Measurements from ENCODE around the gene GPM6B. TPM values are rescaled to one million over a fixed set of nuclear protein-coding genes. Genes with fewer than 3 reads are reported as not detected.

Gene GPM6B
- total RNA-seq, 2 experiments from 2014 or later = not detected

DNA sequence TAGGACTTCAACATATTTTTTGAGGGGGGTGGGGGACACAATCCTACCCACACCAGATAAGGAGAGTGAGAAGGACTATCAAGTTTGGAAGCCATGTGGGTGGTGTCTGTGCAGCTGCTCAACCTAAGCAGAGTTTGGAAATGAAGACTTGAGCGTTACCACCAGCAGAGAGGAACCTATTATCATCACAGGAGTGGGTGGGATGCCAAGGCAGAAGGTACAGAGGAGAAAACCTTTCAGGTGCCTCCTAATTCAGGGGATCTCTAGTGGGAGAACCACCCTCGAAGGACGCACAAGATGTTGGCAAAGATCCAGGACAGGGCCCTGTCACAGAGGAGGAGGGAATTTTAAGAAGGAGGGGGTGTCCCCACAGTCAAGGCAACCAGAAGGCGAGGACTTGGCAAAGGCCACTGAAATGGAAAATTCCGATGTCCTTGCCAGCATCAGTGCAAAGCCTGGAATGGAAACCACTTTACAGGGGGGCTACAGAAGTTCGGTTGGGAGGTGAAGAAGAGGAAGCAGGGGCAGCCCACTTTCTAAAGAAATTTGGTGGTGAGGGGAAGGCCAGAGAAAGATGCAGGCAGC lies 8.4 kb upstream of the GPM6B start:
- CTCF ChIA-PET = no interaction called here
- POLR2A ChIA-PET = no interaction called here

DNA sequence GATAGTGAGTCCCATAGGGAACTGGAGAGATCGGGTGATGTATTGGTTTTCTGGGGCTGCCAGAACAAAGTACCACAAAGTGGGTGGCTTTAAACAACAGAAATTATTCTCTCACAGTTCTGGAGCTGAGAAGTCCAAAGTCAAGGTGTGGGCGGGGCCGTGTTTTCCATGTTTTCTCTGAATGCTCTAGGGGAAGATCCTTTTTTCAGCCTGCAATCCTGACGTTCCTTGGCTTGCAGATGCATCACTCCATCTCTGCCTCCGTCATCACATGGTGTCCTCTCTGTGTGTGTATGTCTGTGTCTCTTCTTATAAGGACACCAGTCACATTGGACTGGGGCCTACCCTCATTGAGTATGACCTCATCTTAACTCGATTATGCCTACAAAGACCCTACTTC lies 7.9 kb upstream of the GPM6B start:
- ChIA-PET CTCF (no interaction called here), POLR2A (no interaction called here)

DNA sequence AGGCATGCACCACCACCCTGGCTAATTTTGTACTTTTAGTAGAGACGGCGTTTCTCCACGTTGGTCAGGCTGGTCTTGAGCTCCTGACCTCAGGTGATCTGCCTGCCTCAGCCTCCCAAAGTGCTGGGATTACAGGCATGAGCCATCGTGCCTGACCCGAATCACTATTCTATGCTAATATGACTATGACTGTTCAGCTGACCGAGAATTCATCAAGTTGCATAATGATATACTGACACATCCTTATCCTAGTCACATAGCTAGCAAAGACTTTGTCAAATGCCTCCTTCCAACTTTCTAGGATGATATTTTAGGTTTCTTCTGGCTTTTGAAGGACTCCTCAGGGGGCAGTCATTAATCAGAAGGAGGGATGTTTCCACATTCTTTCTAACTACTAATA lies 4.8 kb upstream of the GPM6B start:
- CTCF ChIA-PET = no interaction called here
- POLR2A ChIA-PET = no interaction called here

DNA sequence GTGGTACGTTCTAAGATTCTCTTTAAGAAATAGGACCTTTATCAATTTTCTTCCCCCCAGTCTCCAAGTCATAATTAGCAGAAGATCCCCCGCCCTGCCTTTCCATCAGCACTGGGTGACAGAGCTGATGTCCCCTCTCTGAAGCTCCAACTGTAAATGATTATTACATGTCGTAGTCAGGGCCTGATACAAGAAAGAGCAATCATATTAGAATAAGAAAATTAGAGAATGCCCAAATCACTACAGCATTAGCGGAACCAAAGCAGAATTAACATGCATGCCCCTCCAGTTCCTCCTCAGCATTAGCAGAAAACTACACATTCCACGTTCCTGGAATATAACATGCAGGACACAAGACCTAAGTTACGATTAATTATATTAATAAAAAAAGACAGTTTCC lies 717 bp downstream of the GPM6B start:
- ChIA-PET CTCF (no interaction called here), POLR2A (no interaction called here)

DNA sequence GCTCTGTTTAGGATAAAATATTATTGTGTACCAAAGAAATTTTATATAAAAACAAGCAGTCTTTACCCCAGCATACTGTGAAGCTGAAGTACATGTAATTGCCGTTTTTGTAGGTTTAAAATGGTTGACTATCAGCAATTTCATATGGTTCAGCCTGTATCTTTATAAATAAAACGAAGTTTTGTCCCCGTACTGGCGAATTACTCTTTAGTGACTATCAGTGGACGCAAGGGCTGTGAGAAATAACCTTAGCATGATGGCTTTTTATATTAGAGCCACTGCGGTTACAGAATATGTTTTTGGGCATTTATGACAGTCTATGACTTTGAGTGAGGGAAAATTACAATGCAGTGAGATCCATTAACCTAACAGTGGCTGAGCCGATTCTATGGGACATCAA lies 1.2 kb downstream of the GPM6B start:
- POLR2A ChIA-PET = no interaction called here
- CTCF ChIA-PET = no interaction called here

DNA sequence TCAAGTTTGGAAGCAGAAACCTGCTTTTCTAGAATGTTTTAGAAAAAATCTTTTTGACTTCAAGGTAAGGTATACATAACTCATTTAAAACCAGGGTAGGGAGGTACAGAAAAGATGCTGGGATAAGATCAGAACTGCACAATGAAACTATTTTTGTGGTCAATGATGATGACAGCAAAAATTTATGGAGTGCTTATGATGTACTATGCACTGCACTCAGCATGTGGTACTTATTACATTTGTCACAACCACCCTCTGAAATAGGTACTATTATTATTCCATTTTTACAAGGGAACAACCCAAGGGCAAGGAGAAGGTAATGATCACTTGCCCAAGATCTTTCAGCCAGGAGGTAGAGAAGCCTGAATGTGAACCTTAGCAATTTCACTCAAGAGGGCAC lies 8.0 kb downstream of the GPM6B start:
- POLR2A ChIA-PET = no interaction called here
- CTCF ChIA-PET = no interaction called here

DNA sequence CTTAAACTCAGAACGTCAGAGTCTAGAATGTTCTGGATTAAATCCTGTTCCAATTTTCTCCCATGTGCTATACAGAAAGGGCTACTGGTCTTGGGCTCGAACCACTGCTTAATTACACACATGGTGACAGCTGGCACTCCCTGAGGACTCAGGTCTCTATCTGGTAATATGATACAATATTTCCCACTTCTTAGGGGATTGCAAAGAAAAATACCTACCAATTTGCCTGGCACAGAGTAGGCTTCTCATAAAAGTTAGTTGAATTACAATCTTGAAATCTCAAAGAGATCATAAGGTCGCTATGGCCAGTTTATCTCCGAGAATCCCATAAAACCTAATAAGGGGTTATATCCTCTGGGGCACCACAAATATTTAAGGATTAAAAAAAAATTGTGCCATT lies 8.6 kb downstream of the GPM6B start:
- CTCF ChIA-PET = no interaction called here
- POLR2A ChIA-PET = no interaction called here

DNA sequence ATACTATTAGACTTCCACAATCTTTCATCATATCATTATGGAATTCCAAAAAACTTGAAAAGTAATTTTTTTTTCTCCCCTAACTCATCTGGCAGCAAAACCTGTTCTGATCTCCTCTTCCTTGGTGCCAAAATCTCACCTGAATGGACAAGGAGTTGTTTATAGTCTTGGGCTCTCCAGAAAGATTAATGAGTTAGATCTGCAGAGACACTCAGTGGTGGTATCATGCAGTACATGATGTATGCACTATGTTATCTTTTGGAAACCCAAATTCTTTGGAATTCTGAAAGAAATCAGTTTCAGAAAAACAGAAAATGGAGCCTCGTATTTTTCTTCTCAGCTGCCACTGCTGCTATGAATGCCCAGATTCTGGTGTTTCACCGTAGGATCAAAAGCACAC lies 11.7 kb downstream of the GPM6B start:
- CTCF ChIA-PET = no interaction called here

DNA sequence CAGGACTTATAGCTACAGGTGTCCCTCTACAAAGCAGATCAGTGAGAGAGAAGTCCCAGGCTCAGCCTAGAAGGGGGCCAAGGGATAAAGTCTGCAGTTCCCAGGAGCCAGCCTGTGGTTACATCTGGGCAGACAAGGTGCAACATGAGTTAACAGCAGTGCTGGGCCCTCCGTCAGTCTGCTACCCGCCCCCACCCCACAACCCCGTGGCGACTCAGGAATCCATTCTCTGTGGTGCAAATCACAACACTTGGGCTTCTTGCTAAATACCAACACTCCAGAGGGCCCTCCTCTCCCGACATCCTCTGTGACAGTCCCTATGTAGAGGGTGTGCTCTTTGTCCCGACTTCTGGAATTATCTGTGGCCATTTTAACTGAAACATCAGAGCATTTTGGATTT lies 13.8 kb downstream of the GPM6B start:
- ChIA-PET POLR2A (no interaction called here), CTCF (no interaction called here)

More for the DNA sequence above, 11.7 kb downstream of the GPM6B start:
- POLR2A ChIA-PET = no interaction called here

DNA sequence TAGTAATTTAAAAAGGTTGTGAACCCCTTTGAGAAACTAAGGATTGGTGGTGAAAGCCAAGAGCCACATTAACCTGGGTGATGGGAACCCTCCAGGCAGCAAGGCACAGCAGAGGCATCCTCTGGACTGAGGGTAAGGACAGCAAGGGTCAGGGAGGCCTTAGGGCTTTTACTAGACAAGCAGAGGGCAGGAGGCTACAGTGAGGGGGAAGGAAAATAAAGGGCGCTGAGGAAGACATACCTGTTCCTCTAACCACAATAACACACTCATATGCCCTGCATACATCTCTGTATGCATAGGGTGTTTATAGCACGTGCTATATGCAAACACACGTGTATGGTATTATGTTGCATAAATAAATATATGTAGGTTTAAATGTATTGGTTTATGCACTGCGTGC lies 18.7 kb downstream of the GPM6B start:
- ChIA-PET POLR2A (no interaction called here), CTCF (no interaction called here)

DNA sequence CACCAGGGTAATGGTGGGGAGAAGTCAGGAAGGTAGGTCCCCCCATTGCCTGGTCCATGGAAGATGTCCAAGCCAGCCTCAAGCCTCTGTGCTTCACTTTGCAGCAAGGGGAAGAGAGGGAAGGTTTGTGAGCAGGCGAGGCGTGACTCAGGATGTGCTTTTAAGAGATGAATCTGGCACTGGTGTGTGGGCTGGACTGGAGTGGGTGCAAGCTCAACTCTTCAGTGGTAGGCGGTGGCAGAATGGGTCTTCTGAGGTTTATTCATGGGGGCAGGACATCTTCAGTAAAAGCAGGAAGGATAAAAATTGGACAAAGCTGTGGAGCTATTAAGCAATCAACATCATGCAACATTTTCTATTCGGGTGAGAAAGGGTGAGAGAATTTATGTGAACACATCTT lies 19.4 kb downstream of the GPM6B start:
- ChIA-PET CTCF (no interaction called here), POLR2A (no interaction called here)

DNA sequence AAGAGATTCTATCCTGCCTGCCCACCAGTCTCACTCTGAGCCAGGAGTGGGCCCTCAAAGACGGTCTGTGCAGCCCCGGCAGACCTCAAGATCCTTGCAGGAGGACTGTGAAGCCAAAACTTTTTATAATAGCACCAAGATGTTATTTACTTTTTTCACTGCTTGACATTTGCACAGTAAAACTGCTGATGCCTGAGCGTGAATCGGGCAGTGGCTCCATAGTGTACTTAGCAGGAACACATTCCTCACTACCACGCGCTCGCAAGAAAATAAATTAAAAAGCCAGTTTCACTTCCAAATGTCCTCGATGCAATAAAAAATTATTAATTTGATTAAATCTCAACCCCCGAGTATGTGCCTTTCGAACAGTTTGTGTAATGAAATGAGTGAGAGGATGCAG lies 22.5 kb downstream of the GPM6B start:
- CTCF ChIA-PET = no interaction called here

DNA sequence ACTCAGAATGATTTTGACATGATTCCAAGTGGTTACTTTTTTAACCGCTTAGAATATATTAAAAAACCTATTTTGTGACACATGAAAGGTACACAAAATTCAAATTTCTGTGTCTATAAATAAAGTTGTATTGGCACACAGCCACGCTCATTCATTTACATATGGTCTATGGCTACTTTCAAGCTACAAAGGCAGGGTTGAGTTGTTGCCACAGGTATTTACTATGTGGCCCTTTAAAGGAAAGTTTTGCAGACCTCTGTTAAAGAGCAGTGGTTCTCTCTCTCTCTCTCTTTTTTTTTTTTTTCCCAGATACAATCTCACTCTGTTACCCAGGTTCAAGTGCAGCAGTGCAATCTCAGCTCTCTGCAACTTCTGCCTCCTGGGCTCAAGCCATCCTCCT lies 23.0 kb downstream of the GPM6B start:
- ChIA-PET POLR2A (no interaction called here), CTCF (no interaction called here)

More for the DNA sequence above, 22.5 kb downstream of the GPM6B start:
- POLR2A ChIA-PET = no interaction called here

DNA sequence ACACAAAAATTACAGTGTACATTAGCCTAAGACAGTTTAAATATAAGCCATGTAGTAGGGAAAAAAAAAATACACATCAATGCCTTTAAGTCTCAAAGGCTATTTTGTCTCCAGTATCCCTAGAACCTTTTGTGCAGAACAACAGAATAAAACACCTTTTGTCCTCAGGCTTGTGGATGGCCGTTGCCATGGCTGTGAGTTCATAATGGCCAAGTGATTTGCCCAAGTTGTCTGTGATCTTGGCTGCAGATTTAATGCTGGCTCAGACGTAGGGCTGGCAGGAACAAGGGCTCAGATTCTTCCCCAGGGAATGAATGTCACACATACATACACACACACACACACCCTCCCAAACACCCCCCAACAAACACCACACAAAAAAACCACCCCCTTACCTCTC lies 25.3 kb downstream of the GPM6B start:
- CTCF ChIA-PET = no interaction called here
- POLR2A ChIA-PET = no interaction called here

DNA sequence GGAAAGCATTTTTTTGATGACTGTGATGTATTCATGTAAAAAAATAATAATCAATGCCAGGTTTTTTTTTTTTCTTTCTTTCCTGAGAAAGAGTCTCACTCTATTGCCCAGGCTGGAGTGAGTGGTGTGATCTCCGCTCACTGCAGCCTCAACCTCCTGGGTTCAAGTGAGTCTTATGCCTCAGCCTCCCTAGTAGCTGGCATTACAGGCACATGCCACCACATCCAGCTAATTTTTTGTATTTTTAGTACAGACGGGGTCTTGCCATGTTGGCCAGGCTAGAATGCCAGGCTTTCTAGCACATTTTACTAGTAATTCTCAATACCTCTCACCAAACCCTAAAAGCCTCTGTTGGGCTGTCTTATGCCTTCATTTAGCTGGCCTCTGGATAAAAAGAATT lies 25.7 kb downstream of the GPM6B start:
- CTCF ChIA-PET = no interaction called here
- POLR2A ChIA-PET = no interaction called here

DNA sequence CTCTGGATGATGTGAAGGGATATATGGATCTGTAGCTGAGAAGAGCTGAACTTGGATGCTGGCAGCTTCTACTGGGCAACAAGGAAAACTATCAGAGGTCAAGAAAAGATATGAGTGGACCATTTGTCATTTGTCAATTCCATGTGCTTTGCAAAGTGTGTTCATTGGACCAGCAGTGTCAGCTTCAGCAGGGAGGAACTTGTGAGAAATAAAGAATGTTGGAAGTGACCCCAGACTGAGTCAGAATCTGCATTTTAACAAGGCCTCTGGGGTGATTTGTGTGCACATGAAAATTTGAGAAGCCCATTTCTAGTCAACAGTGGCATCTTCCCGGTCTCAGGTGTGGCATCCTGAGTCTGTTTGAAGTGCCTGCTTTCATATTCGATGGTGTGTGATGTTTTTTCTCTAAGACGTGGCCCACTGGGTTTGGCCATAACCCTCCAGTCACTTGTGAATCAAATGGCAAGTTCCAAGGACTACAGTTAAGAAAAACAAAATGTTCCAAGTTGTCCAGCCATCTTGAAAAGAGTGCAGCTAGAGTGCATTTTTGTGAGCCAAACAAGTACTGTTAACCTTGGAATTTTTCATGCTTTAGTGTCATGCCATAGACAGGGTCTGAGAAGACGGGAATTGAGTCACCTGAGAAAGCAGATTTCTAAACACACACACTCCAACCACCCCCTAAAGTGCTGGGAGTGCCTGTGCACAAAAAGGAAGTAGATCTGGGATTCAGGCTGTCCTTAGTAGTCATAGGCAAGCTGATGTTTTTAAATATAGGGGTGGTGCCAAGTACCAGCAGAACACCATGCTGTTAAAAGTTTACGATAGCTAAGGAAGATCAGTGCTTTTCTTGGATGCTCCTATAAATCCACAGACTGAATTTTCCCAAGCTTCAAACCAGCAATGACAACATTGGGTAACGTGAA lies 26.4 kb downstream of the GPM6B start:
- ChIA-PET POLR2A (no interaction called here), CTCF (no interaction called here)

DNA sequence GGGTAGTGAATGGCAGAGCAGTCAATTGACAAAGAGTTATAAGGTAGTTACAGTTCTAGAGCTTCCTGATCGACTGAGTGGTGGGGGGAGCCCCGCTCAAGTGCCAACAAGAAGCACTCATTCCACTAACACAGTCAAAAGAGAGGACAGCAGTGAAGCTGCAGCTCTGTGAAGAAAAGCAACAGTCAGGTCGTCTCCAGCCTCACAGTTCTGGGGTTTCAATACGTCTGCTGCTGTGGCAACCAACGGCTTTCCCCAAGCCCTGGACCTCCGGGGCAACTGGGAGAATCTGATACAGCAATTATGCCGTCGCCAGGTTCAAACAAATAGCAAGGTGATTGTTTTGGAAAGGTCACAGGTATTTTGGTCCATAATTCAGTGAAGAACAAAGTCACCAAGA lies 30.8 kb downstream of the GPM6B start:
- ChIA-PET POLR2A (no interaction called here), CTCF (no interaction called here)

DNA sequence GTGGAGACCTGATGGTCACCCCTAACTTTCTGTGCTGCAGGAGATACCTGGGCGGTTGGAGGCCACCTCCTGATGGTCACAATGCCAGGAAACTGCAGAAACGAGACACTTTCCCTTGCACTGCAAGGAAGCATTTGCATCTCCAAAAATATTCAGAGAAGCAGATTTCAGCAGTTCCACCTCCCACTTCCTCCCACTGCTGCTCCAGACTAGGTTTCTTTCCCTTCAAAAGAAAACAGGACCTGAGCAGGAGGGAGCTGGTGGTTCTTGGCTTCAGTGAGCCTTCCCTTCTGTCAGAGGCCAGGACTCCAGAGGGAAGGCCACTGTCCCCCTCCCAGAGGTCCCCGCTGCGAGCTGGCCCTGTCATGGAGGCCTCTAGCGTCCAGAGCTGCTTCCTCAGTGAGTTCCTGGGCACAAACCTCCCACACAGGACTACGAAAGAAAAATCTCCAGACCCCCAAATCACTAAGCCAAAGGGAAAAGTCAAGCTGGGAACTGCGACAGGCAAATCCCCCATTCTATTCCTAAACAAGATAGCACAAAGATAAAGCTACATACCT lies 35.9 kb downstream of the GPM6B start:
- POLR2A ChIA-PET = no interaction called here
- CTCF ChIA-PET = no interaction called here

DNA sequence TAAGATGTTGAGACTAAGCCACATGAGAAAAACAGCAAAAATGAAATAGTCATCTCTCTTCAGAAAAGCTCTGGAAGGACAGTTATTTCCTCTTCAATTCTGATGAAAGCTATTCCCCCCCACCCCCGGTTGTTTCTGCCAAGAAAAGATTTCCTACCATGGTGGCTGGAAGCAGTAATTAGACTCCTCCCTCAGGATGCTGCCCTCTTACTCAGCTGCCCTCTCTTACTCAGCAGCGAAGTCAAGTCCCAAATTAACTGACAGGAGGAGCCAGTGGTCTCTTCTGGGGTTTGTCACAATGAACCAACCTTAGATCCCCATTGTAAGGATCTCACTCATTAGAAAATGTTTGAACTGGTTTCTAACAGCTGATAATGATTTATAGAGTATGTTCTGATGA lies 38.0 kb downstream of the GPM6B start:
- ChIA-PET POLR2A (no interaction called here), CTCF (no interaction called here)

DNA sequence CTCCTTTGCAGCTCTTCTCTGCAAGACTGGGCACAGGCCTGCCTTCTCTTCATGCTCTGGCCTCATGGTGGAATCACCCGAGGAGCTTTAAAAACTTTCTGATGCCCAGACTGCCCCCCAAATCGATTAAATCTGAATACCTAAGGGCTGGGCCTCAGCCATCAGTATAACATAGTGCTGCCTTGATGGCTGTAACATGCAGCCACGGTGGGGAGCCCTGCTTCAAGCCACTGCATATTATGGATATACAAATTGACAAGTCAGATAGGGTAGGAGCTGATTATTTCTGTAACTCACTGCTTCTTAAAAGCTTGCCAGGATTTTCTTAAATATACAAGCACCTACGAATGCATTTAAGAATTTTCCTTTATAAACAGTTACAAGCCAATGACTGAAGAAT lies 40.5 kb downstream of the GPM6B start:
- ChIA-PET POLR2A (no interaction called here), CTCF (no interaction called here)

DNA sequence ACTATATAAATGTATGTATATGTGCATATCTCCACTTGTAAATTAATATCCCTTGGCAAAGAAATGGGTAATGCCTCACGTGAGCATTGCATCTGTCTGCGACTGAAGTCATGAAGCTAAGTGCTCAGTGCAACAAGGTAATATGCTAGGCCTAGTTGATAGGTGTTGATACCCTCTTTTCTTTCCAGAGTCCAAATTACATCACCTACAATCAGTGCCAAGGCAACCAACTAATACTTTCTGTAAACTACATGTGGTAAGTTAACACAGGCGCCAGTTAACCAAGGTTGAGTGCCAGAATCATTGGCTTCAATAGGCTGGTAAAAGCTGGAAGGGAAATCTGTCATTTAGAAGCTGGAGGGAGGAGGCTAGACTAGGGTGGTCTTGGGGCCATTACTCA lies 41.1 kb downstream of the GPM6B start:
- POLR2A ChIA-PET = no interaction called here

DNA sequence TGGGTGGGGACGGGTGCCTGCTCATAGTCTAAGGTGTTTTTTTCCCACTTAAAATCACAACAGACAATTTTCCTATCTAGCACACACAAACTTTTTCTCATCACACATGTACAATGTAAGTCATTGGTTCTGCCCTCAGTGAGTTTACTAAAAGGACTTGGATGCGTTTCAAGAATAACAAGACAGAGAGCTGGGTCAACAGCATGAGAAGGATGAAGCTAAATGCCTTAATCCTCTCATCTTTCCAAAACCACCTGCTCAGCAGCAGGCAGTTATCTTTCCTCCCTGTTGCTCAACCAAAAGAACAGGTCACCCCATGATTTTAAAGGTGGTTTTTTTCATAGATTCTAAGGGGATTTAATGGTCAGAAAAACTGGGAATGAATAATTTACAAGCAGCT lies 42.2 kb downstream of the GPM6B start:
- ChIA-PET CTCF (no interaction called here), POLR2A (no interaction called here)

More for the DNA sequence above, 41.1 kb downstream of the GPM6B start:
- CTCF ChIA-PET = no interaction called here

Measured in activated CD8-positive, alpha-beta memory T cell treated with anti-CD3 and anti-CD28 coated beads for 36 hours (primary cell).